ENCODE measurements around the gene IPO4.
A peak's percentile ranks its signal among the peaks of the same experiment; 100 is the strongest.

Gene IPO4

GRCh38 chr14:24188251-24189058, at the start of gene IPO4:
IPO4 (minus strand) TSS chr14:24188816; CDS start chr14:24188787, 29 bp downstream.
- Mint-ChIP-seq H3K9me3 (no peaks in the 10 kb centered on the region), H3K36me3 (ENCODE audit: low read depth) (peaks cover 88% of the 10 kb centered on the region), H3K4me1 (ENCODE audit: low read depth) (peaks cover 54% of the 10 kb centered on the region)

GRCh38 chr14:24238123-24238522, 49.5 kb upstream of the IPO4 start:
- Mint-ChIP-seq H3K27ac (peak overlapping the region; percentile 100), H3K9me3 (no peaks in the 10 kb centered on the region), H3K36me3 (ENCODE audit: low read depth) (peaks cover 91% of the 10 kb centered on the region), H3K4me3 (no peak overlapping the region), H3K4me1 (ENCODE audit: low read depth) (peaks cover 82% of the 10 kb centered on the region), H3K27me3 (no peaks in the 10 kb centered on the region)
- peak; percentile 25 for DNase-seq

More at GRCh38 chr14:24188251-24189058, at the start of gene IPO4:
- Mint-ChIP-seq H3K4me3 (peak within 1 kb of the TSS; percentile 94), H3K27me3 (no peaks in the 10 kb centered on the region), H3K27ac (peak within 1 kb of the TSS; percentile 97)
- peak; percentile 92 for DNase-seq

GRCh38 chr14:24237463-24237955, 48.9 kb upstream of the IPO4 start:
- no peak overlapping the region for H3K4me3 Mint-ChIP-seq
- H3K27me3 Mint-ChIP-seq = no peaks in the 10 kb centered on the region
- peaks cover 80% of the 10 kb centered on the region for H3K4me1 Mint-ChIP-seq (ENCODE audit: low read depth)
- peaks cover 95% of the 10 kb centered on the region for H3K36me3 Mint-ChIP-seq (ENCODE audit: low read depth)
- H3K9me3 Mint-ChIP-seq = no peaks in the 10 kb centered on the region
- peak overlapping the region; percentile 100 for H3K27ac Mint-ChIP-seq
- DNase-seq = peak; percentile 9

DNA sequence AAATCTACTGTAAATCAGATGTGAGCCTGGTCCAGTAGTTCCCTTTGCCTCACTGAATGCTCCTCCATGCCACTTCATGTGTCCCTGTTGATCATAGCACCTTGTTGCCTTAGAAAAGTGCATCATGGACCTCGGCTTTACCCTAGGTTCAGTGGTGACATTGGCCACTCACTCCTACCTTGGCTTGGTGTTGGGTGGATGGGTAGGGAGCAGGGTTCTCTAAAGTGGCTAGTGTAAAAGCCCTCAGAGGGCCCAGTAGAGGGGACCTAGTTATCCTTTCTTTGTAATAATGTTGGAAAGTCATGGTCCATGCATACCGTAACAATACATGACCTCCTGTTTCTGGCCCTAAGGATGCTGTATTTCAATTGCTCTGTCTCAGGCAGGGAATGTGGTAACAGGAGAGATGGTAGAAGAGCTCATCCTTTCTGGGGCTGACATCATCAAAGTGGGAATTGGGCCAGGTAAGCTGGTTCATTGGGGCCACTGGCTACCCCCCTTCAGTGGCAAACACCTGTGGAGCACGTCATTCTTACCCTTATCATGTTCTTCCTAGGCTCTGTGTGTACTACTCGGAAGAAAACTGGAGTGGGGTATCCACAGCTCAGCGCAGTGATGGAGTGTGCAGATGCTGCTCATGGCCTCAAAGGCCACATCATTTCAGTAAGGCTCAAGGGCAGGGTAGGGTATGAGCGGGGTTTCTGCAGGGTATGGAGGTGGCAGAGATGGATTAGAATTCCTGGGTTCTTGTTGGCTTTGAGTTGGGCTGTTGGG, 48.3 kb upstream of the IPO4 start:
- H3K36me3 Mint-ChIP-seq (ENCODE audit: low read depth) = peaks cover 94% of the 10 kb centered on the region
- H3K9me3 Mint-ChIP-seq = no peaks in the 10 kb centered on the region
- H3K4me1 Mint-ChIP-seq (ENCODE audit: low read depth) = peaks cover 78% of the 10 kb centered on the region
- H3K4me3 Mint-ChIP-seq = no peak overlapping the region
- peak; percentile 23 for DNase-seq
- H3K27me3 Mint-ChIP-seq = no peaks in the 10 kb centered on the region
- H3K27ac Mint-ChIP-seq = peak overlapping the region; percentile 100

DNA sequence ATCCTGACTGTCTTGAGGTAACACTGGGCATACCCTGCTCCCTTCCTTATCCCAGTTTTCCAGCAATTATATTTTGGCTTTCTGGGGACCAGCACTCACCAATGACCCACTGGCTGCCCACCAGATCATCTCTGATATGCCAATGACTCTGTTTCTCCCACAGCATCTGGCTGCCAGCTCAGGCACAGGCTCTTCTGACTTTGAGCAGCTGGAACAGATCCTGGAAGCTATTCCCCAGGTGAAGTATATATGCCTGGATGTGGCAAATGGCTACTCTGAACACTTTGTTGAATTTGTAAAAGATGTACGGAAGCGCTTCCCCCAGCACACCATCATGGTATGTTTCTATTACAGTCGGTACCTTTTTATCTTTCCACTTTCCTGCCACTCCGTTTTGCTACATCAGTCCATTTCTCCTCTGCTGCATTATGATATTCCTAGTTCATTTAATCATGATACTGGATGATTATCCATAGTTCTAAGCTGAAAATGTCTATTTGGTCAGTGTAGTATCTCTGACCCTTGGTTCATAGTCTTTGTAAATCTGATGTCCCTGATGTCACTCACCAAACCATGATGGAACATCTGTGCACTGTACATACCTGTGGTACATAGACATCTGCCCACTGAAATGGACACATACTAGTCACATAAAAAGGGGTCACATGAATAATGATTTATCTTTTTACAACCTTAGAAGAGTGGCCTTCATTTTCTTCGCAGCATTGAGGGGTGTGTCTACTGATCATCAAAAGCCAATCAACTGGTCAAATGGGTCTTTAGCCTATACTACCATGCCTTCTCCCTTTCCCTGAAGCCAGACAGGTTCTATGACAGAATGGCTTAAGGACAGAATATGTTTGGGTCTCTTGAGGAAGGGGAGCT, 47.4 kb upstream of the IPO4 start:
- Mint-ChIP-seq H3K9me3 (no peaks in the 10 kb centered on the region), H3K4me3 (no peak overlapping the region), H3K4me1 (ENCODE audit: low read depth) (peaks cover 77% of the 10 kb centered on the region), H3K36me3 (ENCODE audit: low read depth) (peaks cover 94% of the 10 kb centered on the region), H3K27ac (peak overlapping the region; percentile 96), H3K27me3 (no peaks in the 10 kb centered on the region)
- DNase-seq = peak; percentile 14

DNA sequence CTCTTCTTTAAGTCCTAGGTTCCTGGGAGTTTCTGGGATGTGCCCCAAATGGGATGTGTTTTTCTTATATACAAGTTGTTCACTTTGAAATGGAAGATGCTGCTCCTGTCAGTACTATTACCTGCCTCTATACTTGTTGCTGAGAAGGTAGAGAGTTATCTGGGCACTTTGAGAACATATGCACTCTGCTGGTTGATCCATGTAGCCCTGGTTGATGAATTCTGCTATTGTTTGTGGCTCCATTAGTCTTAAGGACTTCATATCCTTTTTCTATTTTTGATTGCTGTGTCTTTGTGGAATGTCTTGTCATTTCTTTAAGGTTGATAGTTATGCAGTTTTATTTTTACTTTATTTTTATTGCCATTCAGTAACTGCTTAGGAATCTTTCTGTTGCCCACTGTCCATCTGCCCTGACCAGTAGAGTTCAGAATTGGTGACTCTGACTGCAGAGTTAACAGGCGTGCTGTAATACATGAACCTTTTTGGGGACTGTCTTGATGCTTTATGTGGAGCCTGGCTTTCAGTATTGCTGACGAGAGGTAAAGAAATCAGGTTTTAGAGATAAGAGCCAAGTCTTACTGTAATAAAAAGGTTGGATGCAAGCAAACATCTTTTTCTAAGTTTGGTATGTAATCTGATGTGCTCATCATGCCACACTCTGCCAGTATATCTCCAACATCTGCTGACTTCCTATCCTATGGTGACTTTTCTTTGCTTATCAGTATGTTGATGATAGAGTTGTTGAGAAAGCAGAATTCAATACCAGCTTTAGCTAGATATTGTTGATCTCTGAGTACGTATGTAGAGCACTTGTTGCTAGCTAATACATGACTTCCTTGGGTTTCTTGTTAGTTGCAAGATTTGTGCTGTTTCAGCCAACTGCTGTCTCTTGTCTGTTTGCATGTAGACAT, 45.7 kb upstream of the IPO4 start:
- Mint-ChIP-seq H3K36me3 (ENCODE audit: low read depth) (peaks cover 85% of the 10 kb centered on the region), H3K27ac (peak overlapping the region; percentile 96), H3K4me3 (peak overlapping the region; percentile 89), H3K9me3 (no peaks in the 10 kb centered on the region), H3K4me1 (ENCODE audit: low read depth) (peaks cover 67% of the 10 kb centered on the region), H3K27me3 (no peaks in the 10 kb centered on the region)
- no peak for DNase-seq

DNA sequence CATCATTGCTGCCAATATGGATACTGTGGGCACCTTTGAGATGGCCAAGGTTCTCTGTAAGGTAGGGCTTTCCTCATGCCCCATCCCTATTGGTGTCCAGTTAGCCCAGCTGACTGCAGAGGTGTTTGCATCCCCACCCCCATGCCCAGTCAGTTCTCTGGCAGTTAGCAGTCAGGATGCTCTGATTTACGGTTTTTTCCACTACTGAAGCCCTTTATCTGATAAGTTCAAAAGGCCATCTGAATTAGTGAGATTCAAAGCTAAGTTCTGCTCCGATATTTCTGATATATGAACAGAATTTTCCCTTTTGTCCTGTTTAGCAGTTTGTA, 44.9 kb upstream of the IPO4 start:
- H3K4me1 Mint-ChIP-seq (ENCODE audit: low read depth) = peaks cover 63% of the 10 kb centered on the region
- H3K36me3 Mint-ChIP-seq (ENCODE audit: low read depth) = peaks cover 84% of the 10 kb centered on the region
- no peak for DNase-seq
- H3K9me3 Mint-ChIP-seq = no peaks in the 10 kb centered on the region
- peak overlapping the region; percentile 96 for H3K27ac Mint-ChIP-seq
- peak overlapping the region; percentile 89 for H3K4me3 Mint-ChIP-seq
- H3K27me3 Mint-ChIP-seq = no peaks in the 10 kb centered on the region

DNA sequence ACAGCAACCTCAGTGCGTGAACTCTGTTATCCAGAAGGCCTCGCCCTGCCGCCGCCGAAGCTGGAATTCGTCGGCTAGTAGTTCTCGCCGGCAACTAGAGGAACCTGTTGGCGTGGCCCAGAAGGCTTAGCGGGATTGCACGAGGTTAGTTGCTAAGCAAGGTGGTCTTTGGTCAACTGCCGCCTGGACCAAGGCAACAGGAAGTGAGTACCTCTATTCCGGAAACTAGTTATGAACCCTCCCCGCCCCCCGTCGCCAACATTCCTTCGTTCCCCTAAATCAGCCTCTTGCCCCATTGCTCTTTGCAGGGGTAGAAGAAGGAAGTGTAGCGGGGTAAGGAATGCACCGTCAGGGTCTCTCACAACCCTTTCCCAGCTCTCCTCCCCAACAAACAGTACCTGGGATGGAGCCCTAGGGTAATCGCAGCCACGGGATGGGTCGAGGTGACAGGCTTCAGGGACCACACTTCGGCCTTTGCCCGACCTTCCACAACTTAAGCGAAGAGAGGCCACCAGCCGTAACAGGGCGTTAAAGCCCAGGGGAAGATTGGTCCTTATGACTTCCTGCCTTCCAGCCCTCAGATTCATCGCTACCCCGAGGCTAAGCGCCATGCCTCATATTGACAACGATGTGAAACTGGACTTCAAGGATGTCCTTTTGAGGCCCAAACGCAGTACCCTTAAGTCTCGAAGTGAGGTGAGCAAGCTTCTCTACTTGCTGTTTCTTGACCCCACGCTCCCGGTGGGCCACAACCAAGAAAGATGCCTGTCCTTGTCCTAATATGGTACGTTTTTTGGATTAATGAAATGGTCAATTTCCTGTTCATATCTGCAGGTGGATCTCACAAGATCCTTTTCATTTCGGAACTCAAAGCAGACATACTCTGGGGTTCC, 44.3 kb upstream of the IPO4 start, which contains the start of gene GMPR2:
GMPR2 (plus strand) TSS at position 285 of the 893 bp plus-strand sequence; CDS start at position 610, 325 bp downstream.
- DNase-seq = no peak
- H3K36me3 Mint-ChIP-seq (ENCODE audit: low read depth) = peaks cover 82% of the 10 kb centered on the region

GRCh38 chr14:24232121-24232644, 43.6 kb upstream of the IPO4 start, which contains the start of gene NEDD8:
NEDD8 (minus strand) TSS chr14:24232367; CDS start chr14:24232267, 100 bp downstream.
- no peaks in the 10 kb centered on the region for H3K27me3 Mint-ChIP-seq
- DNase-seq = peak; percentile 93
- H3K4me3 Mint-ChIP-seq = peak within 1 kb of the TSS; percentile 89
- peaks cover 55% of the 10 kb centered on the region for H3K4me1 Mint-ChIP-seq (ENCODE audit: low read depth)
- no peaks in the 10 kb centered on the region for H3K9me3 Mint-ChIP-seq
- H3K36me3 Mint-ChIP-seq (ENCODE audit: low read depth) = peaks cover 81% of the 10 kb centered on the region
- H3K27ac Mint-ChIP-seq = peak within 1 kb of the TSS; percentile 96

More for the DNA sequence above, 44.3 kb upstream of the IPO4 start, which contains the start of gene GMPR2:
- Mint-ChIP-seq H3K27ac (peak within 1 kb of the TSS; percentile 96), H3K4me3 (peak within 1 kb of the TSS; percentile 89), H3K9me3 (no peaks in the 10 kb centered on the region), H3K4me1 (ENCODE audit: low read depth) (peaks cover 57% of the 10 kb centered on the region), H3K27me3 (no peaks in the 10 kb centered on the region)

DNA sequence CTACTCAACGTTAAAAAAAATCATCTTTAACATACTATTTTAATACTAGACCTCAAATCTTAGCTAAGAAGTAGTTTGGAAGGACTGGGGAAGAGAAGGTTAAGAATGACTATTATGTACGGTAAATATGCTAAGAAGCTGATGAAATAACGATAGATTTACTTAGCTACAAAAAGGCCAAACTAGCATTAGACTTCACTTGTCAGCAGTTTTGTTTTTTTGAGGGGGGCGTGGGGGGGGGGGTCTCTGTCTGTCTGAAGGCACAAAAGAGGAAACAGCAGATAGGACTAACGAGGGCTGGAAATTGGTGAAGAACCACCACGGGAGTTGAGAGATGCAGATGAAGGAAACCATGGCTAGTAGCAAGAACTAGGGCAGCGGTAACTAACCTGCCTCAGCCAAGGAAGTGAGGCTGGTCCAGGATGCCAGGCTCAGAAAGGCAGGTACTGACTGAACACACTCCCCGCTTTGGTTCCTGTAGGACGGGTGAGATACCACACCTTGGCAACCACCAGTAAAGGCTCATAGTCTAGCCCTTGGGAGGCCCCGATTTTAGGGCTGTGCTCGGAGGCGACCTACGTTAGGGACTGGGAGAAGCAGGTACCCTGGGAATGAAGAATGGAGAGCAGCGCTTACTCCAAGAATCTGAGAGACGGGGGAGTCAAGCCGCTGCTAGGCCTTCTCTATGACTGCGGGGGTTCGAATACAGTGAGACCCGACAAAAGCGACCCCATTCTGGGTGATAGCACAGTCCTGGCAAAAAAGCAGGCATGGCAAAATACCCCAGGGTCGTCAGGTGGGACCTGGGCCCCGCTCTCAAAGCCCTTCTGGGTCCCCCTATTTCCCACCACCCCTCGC, 42.9 kb upstream of the IPO4 start:
- peaks cover 80% of the 10 kb centered on the region for H3K36me3 Mint-ChIP-seq (ENCODE audit: low read depth)
- no peaks in the 10 kb centered on the region for H3K9me3 Mint-ChIP-seq
- H3K27ac Mint-ChIP-seq = peak overlapping the region; percentile 96
- H3K4me1 Mint-ChIP-seq (ENCODE audit: low read depth) = peaks cover 59% of the 10 kb centered on the region
- H3K4me3 Mint-ChIP-seq = peak overlapping the region; percentile 89
- H3K27me3 Mint-ChIP-seq = no peaks in the 10 kb centered on the region
- no peak for DNase-seq

DNA sequence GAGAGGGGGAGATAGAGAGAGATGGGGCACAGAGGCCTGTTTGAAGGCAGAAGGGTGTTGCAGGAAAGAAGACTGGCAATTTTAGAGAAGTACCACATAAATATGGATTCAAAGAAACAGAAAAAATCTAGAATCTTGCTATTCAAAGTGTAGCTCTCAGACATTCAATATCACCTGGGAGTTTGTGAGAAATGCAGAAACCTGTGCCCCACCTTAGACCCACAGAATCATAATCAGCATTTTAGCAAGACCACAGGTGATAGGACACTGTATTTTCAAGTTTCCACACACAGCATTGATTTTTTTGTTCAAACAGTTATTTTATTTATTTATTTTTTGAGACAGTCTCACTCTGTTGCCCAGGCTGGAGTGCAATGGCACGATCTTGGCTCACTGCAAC, 40.3 kb upstream of the IPO4 start:
- H3K9me3 Mint-ChIP-seq = no peaks in the 10 kb centered on the region
- no peak overlapping the region for H3K4me3 Mint-ChIP-seq
- peaks cover 74% of the 10 kb centered on the region for H3K36me3 Mint-ChIP-seq (ENCODE audit: low read depth)
- H3K4me1 Mint-ChIP-seq (ENCODE audit: low read depth) = peaks cover 53% of the 10 kb centered on the region
- peak overlapping the region; percentile 66 for H3K27ac Mint-ChIP-seq
- no peak for DNase-seq
- H3K27me3 Mint-ChIP-seq = no peaks in the 10 kb centered on the region
